ENCODE measurements around the gene RIN1. TPM values are rescaled to one million over a fixed set of nuclear protein-coding genes. Genes with fewer than 3 reads are reported as not detected.
"Not testable (repeated sequence)": the region's sequence is repeated elsewhere in the genome, so short reads cannot be mapped to it uniquely, and the experiment has no call there.

RIN1 gene
- total RNA-seq, 2 donors from 2014 or later, result 2.2 to 4.6 TPM

GRCh38 chr11:66361502-66361941 is 25.3 kb upstream of the RIN1 start:
- intact Hi-C loops (cut with DNase I), result no loop called here
- ATAC-seq (no peak), DNase-seq (no peak)

DNA sequence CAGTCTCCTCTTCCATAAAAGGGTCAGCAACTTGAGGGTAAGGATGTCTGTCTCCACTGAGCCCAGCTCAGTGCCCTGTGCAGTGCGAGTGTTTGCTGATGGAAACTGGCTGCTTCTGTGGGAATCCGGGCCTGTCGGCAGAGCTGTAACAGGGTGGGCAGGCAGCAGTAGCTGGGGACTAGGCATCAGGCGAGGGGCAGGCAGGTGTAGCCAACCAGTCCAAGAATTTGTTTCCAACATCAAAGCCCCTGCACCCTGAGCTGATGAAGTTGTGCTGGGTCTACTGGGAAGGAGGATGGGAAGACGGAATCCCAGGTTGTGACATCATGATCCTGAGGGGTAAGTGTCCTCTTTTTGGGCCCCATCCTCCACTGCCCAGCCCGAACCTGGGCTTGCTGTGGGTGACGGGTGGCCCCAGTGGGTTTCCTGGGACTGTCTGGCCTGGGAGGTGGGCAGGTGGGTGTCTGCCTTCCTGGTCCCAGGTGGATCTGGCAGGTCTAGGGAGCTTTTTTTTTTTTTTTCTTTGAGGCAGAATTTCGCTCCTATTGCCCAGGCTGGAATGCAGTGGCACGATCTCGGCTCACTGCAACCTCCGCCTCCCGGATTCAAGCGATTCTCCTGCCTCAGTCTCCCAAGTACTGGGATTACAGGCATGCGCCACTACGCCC is 24.3 kb upstream of the RIN1 start:
- intact Hi-C loops (cut with DNase I), result no loop called here
- ATAC-seq, result no peak
- DNase-seq, result no peak

- DNase-seq (no peak), ATAC-seq (peak in 1 of 2 donors; percentile 17)
- intact Hi-C loops (cut with DNase I), result no loop called here
Observed at GRCh38 chr11:66359662-66360087, 23.4 kb upstream of the RIN1 start.

DNA sequence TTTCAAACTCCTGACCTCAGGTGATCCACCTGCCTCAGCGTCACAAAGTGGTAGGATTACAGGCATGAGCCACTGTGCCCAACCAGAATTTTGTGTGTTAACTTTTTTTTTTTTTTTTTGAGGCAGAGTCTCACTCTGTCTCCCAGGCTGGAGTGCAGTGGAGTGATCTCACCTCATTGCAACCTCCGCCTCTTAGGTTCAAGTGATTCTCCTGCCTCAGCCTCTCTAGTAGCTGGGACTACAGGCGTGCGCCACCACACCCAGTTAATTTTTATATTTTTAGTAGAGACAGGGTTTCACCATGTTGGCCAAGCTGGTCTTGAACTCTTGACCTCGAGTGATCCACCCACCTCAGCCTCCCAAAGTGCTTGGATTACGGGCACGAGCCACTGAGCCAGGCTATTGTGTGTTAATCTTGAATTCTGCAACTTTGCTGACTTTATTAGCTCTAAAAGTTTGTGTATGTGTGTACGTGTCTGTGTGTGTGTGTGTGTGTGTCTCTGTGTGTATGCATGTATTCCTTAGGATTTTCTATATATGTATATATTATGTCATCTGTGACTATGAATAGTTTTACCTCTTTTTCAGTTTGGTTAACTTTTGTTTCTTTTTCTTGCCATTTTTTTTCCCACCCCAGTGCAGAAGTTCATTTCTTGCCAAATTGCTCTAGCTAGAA is 14.5 kb upstream of the RIN1 start:
- ATAC-seq; intact Hi-C loops (cut with DNase I); DNase-seq: not testable (repeated sequence)

- ATAC-seq (no peak), DNase-seq (no peak)
- intact Hi-C loops (cut with DNase I), result loop anchor here in 1 of 2 donors (5.0 kb wide), 1 partner anchor 38 kb away; no protein-coding TSS in a partner anchor
Observed at GRCh38 chr11:66349084-66349386, 12.8 kb upstream of the RIN1 start.

GRCh38 chr11:66347425-66348276 is 11.4 kb upstream of the RIN1 start, which contains the start of gene B4GAT1:
Gene B4GAT1, minus strand, starts transcription at chr11:66347629. Its CDS starts 84 bp downstream, at chr11:66347545.
- ATAC-seq (peak; percentile 83 to 88), DNase-seq (peak; percentile 78)
- intact Hi-C loops (cut with DNase I), result loop anchor here in 1 of 2 donors (5.0 kb wide), 1 partner anchor 40 kb away; no protein-coding TSS in a partner anchor

DNA sequence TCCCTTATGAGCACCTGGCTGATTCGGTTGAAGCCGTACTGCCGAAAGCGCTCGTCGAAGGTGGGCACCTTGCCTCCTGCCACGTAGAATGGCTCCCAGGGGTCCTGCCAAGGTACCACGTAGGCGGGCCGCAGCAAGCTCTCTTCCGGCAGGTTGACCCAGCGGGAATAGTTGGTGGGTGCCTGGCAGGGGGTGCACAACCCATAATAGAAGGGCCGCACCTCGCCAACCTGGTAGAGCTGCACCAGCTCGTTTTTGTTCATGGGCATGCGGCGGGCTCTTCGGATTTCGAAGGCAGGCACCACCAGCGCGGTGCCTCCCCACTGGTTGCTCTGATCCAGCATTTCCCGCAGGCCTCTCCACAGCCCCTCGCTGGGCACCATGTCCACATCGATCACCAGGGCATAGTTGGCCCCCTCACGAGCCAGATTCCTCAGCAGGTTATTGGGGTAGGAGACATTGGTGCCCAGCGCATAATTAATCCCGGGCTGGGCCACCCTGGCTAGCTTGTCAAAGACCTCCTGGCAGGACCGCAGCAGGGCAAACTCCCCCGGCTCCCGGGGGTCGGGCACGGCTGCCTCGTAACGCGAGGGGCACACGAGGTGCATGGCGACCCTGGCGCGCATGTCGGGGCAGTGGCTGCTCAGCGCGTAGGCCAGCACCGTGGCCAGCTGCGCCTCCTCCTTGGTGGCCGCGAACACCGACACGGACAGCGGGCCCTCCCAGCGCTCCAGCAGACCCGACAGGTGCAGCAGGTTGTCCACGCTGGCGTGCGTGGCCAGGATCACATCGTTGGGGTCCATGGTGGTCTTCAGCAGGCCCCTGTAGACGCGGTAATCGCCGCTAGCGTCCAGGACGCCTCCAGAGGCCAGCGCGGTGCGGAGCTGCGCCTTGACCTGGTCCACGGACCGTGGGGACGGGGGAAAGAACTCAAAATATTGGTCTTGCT is 10.5 kb upstream of the RIN1 start:
- ATAC-seq (peak; percentile 3 to 7), DNase-seq (no peak)
- intact Hi-C loops (cut with DNase I), result loop anchor here in 1 of 2 donors (5.0 kb wide), 1 partner anchor 41 kb away; no protein-coding TSS in a partner anchor

DNA sequence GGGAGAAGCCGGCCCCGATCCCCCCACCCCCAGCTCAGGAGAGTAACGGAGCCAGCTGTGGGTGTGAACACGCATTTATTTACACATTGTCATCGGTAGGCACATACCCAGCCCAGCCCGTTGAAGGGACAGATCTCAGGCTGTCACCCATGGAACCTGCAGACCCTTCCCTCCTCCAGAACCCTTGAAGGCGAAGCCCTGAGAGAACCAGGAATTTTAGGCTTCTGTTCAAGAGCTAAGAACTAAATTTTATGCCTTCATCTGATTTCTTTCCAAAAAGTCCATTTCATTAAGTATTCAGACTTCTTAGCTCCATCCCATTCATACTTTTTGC is 9.0 kb upstream of the RIN1 start:
- intact Hi-C loops (cut with DNase I), result loop anchor here in 1 of 2 donors (5.0 kb wide), 1 partner anchor 42 kb away; no protein-coding TSS in a partner anchor
- DNase-seq (no peak), ATAC-seq (no peak)

GRCh38 chr11:66344550-66345315 is 8.5 kb upstream of the RIN1 start, which contains the start of gene BRMS1:
Gene BRMS1, minus strand, starts transcription at chr11:66345104. Its CDS starts 2,870 bp downstream, at chr11:66342234.
- intact Hi-C loops (cut with DNase I), result loop anchor here in 1 of 2 donors (5.0 kb wide), 1 partner anchor 43 kb away; no protein-coding TSS in a partner anchor
- DNase-seq (peak; percentile 100), ATAC-seq (peak; percentile 87 to 91)

- ATAC-seq (no peak), DNase-seq (no peak)
- intact Hi-C loops (cut with DNase I), result no loop called here
Observed at GRCh38 chr11:66343176-66343575, 6.9 kb upstream of the RIN1 start.

DNA sequence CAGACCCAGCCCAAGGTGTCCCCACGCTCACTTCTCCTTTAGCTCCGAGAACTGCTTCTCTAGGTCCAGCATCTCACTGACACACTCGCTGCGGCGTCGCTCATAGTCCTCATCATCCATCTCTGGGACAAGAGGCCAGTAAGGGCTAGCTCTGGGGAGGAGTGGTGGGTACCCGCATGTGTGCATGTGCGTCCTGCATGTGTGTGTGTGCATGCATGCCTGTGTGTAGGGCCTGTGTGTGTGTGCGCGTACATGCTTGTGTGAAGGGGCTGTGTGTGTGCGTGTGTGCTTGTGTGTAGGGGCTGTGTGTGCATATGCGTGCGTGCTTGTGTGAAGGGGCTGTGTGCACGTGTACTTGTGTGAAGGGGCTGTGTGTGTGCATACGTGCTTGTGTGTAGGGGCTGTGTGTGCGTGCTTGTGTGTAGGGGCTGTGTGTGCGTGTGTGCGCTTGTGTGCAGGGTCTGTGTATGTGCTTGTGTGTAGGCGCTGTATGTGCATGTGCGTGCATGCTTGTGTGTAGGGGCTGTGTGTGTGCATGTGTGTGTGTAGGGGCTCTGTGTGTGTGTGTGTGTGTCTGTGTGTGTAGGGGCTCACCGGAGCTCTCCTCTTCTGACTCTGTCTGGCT is 5.4 kb upstream of the RIN1 start:
- DNase-seq, result no peak
- intact Hi-C loops (cut with DNase I), result no loop called here
- no peak for ATAC-seq

DNA sequence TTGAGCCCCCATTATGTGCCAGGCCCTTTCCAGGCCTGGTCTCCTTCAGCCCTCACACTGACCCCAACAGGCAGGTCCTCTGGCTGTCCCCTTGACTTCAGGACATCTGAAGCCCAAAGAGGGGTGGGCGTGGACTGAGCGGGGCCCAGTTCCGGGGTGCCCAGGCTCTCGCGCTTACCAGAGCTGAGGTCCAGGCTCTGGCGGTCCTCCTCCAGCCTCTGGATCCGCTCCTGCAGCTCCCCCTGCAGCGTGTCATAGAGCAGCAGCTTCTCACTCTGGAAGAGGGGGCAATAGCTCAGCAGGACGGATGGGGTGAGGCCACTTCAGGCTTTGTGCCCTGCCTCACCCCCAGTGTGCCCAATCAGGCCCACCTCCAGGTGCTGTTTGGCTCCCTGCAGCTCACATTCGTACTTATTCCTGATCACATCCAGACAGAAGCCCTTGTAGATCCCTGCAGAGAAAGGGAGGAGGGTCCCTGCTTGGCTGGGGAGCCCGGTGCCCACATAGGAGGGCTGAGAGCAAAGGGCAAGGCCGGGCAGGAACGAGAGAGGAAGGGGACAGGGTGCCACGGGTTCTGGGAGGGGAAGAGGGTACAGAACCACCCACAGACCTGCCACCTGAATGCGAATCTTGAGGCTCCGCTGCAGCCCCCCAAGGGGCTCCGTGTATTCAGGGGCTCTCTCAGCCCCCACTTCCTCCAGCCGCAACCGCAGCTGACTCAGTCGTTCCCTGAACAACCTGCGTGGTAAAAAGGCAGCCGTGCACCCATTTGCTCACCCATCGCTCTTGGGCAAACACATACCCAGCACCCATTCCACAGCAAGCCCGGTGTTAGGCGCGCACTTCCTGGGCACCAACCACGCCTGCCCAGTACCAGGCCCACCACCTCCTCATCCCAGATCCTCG is 4.6 kb upstream of the RIN1 start:
- ATAC-seq (no peak), DNase-seq (no peak)
- intact Hi-C loops (cut with DNase I), result no loop called here

- DNase-seq (no peak), ATAC-seq (no peak)
- intact Hi-C loops (cut with DNase I), result no loop called here
Observed at GRCh38 chr11:66339686-66340483, 3.7 kb upstream of the RIN1 start.

DNA sequence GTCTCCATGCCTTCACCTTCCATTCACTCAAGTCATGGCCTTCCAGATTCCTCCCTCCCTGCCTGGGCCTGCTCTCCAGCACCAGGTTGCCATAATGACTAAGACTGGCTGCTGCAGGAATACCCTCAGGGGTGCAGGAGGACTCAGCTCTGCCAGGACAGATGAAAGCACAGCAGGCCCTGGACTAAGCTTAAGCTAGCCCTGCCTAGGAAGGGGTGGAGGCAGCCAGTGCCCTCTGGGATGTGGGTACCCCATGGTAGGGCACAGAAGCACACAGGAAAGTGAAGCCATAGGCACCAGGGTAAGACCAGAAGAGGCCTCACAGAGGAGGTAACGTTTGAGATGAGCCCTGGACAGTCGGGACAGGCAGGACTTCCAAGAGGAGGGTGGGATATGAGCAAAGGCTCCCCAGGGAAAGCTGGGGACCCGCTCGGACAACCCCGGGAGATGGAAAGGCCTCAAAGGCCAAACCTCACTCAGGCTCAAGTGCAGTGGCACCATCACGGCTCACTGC is 3.0 kb upstream of the RIN1 start:
- no peak for ATAC-seq
- intact Hi-C loops (cut with DNase I), result no loop called here
- no peak for DNase-seq

All from left cardiac atrium (tissue), 4 donors.